HepG2 (cell line): Measurements from ENCODE around the gene RNF213. TPM values are rescaled to one million over a fixed set of nuclear protein-coding genes. Genes with fewer than 3 reads are reported as not detected.

Source experiments
- ATAC-seq: fragments of 200-7000 bp; cut with Tn5 transposase; 3 replicates; pipeline ENCODE4 v1.9.1; 2020; ENCODE audit warnings: mild to moderate bottlenecking, moderate library complexity
- BruUV-seq: library from RNA; stranded (reverse); fragments of 400-500 nt; replicated peaks from 2 replicates; lab custom pipeline; 2021; lab: Mats Ljungman, UMichigan
- CTCF ChIA-PET: fragments of 300-600 bp; formaldehyde crosslinking; extraction: SDS; loops from one replicate; lab custom pipeline; 2021; ENCODE audit warnings: low total read pairs, inconsistent platforms, low intra/inter-chr PET ratio; lab: Yijun Ruan, JAX
- POLR2A ChIA-PET: fragments of 350-600 bp; sonication (Branson Sonifier 250); formaldehyde crosslinking; loops from one replicate; lab custom pipeline; 2020; ENCODE audit warnings: antibody characterized with exemption, inconsistent platforms; lab: Yijun Ruan, JAX
- DNase-seq: peaks from one replicate; pipeline ENCODE4 v3.0.0-alpha.2; 2015; ENCODE audit warnings: low spot score
- FAIRE-seq: peaks from 3 replicates; lab custom pipeline; 2011; peaks lifted over from hg19 to GRCh38; lab: Jason Lieb, UNC
- H2AFZ ChIP-seq: one replicate; pipeline ENCODE4 v1.6.1; 2011; ENCODE audit warnings: low read length, inconsistent platforms
- H3K27ac ChIP-seq: fragments of 300-600 bp; 3 replicates; pipeline ENCODE4 v1.8.0; 2011; ENCODE audit warnings: mixed run types, mild to moderate bottlenecking, mixed read lengths, low read length, inconsistent platforms; ENCODE audit not compliant: insufficient read depth; ENCODE audit errors: extremely low read length
- H3K27me3 ChIP-seq, 2 experiments: fragments of 200-600 bp in 1 of 2; 2 replicates in 1 of 2; 3 replicates in 1 of 2; pipeline versions ENCODE4 v1.6.0 to v1.8.0; 2011; ENCODE audit warnings: low read length in 2 of 2, mild to moderate bottlenecking in 2 of 2, moderate library complexity in 2 of 2, inconsistent platforms in 1 of 2; ENCODE audit not compliant: insufficient read depth in 2 of 2, control insufficient read depth in 1 of 2
- H3K36me3 ChIP-seq, 2 experiments: fragments of 200-600 bp in 1 of 2; replicated peaks in 1 of 2; 2 replicates in 1 of 2; 3 replicates in 1 of 2; pipeline versions ENCODE4 v1.5.1 to v1.8.0; 2011; ENCODE audit warnings: low read length in 2 of 2, inconsistent platforms in 1 of 2; ENCODE audit not compliant: insufficient read depth in 2 of 2, control insufficient read depth in 1 of 2
- H3K4me1 ChIP-seq: 2 replicates; pipeline ENCODE4 v1.5.1; 2012; ENCODE audit warnings: low read length, inconsistent platforms; ENCODE audit not compliant: insufficient read depth
- H3K4me2 ChIP-seq: 2 replicates; pipeline ENCODE4 v1.6.0; 2011; ENCODE audit warnings: low read depth, low read length, inconsistent platforms
- H3K4me3 ChIP-seq, 3 experiments: fragments of 200-600 bp in 1 of 3; sonication (generic), shearing (Covaris generic) in 1 of 3; replicated peaks in 1 of 3; 2 replicates each; pipeline ENCODE4 v1.5.1; 2011 to 2016; ENCODE audit warnings: low read length in 3 of 3, inconsistent platforms in 2 of 3, low read depth in 2 of 3, mild to moderate bottlenecking in 2 of 3, control low read depth in 1 of 3, mixed read lengths in 1 of 3; ENCODE audit not compliant: insufficient read depth in 1 of 3
- H3K79me2 ChIP-seq: one replicate; pipeline ENCODE4 v1.6.1; 2011; ENCODE audit warnings: low read length, inconsistent platforms; ENCODE audit not compliant: insufficient read depth
- H3K9ac ChIP-seq: 2 replicates; pipeline ENCODE4 v1.6.0; 2011; ENCODE audit warnings: mild to moderate bottlenecking, low read depth, low read length, inconsistent platforms; ENCODE audit not compliant: insufficient read depth
- H3K9me3 ChIP-seq: 2 replicates; pipeline ENCODE4 v1.5.1; 2012; ENCODE audit warnings: mild to moderate bottlenecking, low read length
- H4K20me1 ChIP-seq: 2 replicates; pipeline ENCODE4 v1.6.0; 2011; ENCODE audit warnings: inconsistent platforms, mild to moderate bottlenecking, low read length, moderate library complexity; ENCODE audit not compliant: insufficient read depth
- AGO2 ChIP-seq: fragments of 200-400 bp; formaldehyde crosslinking; optimal IDR thresholded peaks from 2 replicates; pipeline ENCODE3; 2017; ENCODE audit warnings: mild to moderate bottlenecking, low read depth, low read length, moderate library complexity
- ATF5 ChIP-seq: sonication (generic); formaldehyde crosslinking; IDR thresholded peaks from 2 replicates; pipeline ENCODE4 v1.4.0; 2020; ENCODE audit warnings: mild to moderate bottlenecking, low read depth, missing genetic modification reagents
- CCDC6 ChIP-seq: sonication (generic); formaldehyde crosslinking; IDR thresholded peaks from 2 replicates; pipeline ENCODE4 v1.8.1; 2022; ENCODE audit warnings: mild to moderate bottlenecking, missing genetic modification reagents, moderate library complexity
- DMAP1 ChIP-seq: IDR thresholded peaks from 2 replicates; pipeline ENCODE4 v1.6.1; 2016
- FOSL1 ChIP-seq: sonication (generic); formaldehyde crosslinking; IDR thresholded peaks from 2 replicates; pipeline ENCODE4 v1.9.0; 2021; ENCODE audit warnings: missing genetic modification reagents, borderline replicate concordance
- FOXP1 ChIP-seq, 2 experiments: fragments of 450-650 bp in 1 of 2; IDR thresholded peaks; 2 replicates each; pipeline ENCODE4 v1.6.1; 2017 to 2018; ENCODE audit warnings: antibody characterized with exemption in 1 of 2
- HNRNPH1 ChIP-seq: fragments of 200-400 bp; formaldehyde crosslinking; optimal IDR thresholded peaks from 2 replicates; pipeline ENCODE3; 2017; ENCODE audit warnings: mild to moderate bottlenecking, low read depth, low read length
- ISX ChIP-seq: sonication (generic); formaldehyde crosslinking; conservative IDR thresholded peaks from 2 replicates; pipeline ENCODE4 v1.5.0; 2020; ENCODE audit warnings: missing genetic modification reagents
- NFRKB ChIP-seq: fragments of 450-650 bp; IDR thresholded peaks from 2 replicates; pipeline ENCODE4 v1.6.1; 2017
- PHF8 ChIP-seq: sonication (generic); formaldehyde crosslinking; IDR thresholded peaks from 2 replicates; pipeline ENCODE4 v1.5.0; 2020; ENCODE audit warnings: missing genetic modification reagents
- POGK ChIP-seq: sonication (generic); formaldehyde crosslinking; conservative IDR thresholded peaks from 2 replicates; pipeline ENCODE4 v1.8.0; 2022; ENCODE audit warnings: mild to moderate bottlenecking, moderate library complexity, missing genetic modification reagents
- PPARG ChIP-seq: conservative IDR thresholded peaks from 2 replicates; pipeline ENCODE4 v1.6.1; 2016; ENCODE audit warnings: missing biosample characterization, missing genetic modification reagents
- PRDM10 ChIP-seq: sonication (generic); formaldehyde crosslinking; IDR thresholded peaks from 2 replicates; pipeline ENCODE4 v1.4.0; 2020; ENCODE audit warnings: low read depth, missing genetic modification reagents
- ZNF598 ChIP-seq: sonication (generic); formaldehyde crosslinking; IDR thresholded peaks from 2 replicates; pipeline ENCODE4 v1.5.1; 2020; ENCODE audit warnings: mild to moderate bottlenecking, missing genetic modification reagents, borderline replicate concordance
- WGBS: methylation state at CpG from one replicate; pipeline ENCODE4 v1.1.6; 2017; ENCODE audit warnings: low lambda C conversion rate; 5-methylcytosine and 5-hydroxymethylcytosine counted together
- in situ Hi-C: cut with HindIII; loops from 2 replicates; pipeline ENCODE4 v1.10.0; 2017; ENCODE audit warnings: low pct_unique_long_range_greater_than_20kb; ENCODE audit not compliant: extremely low pct_ligation_motif_present
- intact Hi-C: fragments of 100-400 bp; cut with micrococcal nuclease; formaldehyde crosslinking; loops from one replicate; pipeline ENCODE4 v1.10.0; 2022; ENCODE audit not compliant: unreplicated experiment
- polyA plus RNA-seq, 8 experiments: library from polyadenylated mRNA; depleted of rRNA in 3 of 8; stranded (reverse) in 7 of 8; unstranded in 1 of 8; fragments of >200 nt; fragmentation: Illumina TruSeq in 4 of 8; extraction: Trizol in 4 of 8; gene quantifications; 2 replicates each; pipeline versions ENCODE4 v1.2.1 to v1.2.3, GENCODE V29; 2011 to 2016; ENCODE audit warnings: low read depth in 4 of 8, missing spikeins in 1 of 8, mixed read lengths in 1 of 8; ENCODE audit not compliant: insufficient read depth in 1 of 8
- total RNA-seq, 5 experiments: library from RNA; depleted of rRNA; stranded (reverse); fragments of >200 nt; fragmentation: Illumina TruSeq; extraction: Trizol; gene quantifications; 2 replicates each; pipeline ENCODE4 v1.2.3, GENCODE V29; 2016; ENCODE audit warnings: low read depth in 1 of 5

Gene RNF213
- total and polyA plus RNA-seq, 2 of the 13 experiments (the other 11 are each of a cell fraction or from before 2014, with no cell fraction given) = 38.6 to 38.7 TPM

- Histone ChIP-seq H3K4me3 (no peak overlapping the region), H3K36me3 (peaks cover 3 to 4% of the 10 kb centered on the region in 2 experiments; a peak in 1 of 5 replicates), H3K9ac (no peak overlapping the region), H3K4me1 (peaks cover 10% of the 10 kb centered on the region), H2AFZ (no peak overlapping the region), H3K27me3 (no peaks in the 10 kb centered on the region), H3K79me2 (peaks cover 2% of the 10 kb centered on the region), H4K20me1 (no peaks in the 10 kb centered on the region), H3K4me2 (no peak overlapping the region), H3K27ac (no peak overlapping the region), H3K9me3 (no peaks in the 10 kb centered on the region)
- POLR2A ChIA-PET = interaction anchor here (1.5 kb wide), 1 partner anchor 38 kb away, joined by 6 read pairs; no protein-coding TSS in a partner anchor
- no TSS peak for BruUV-seq
- no peak for DNase-seq
- CTCF ChIA-PET = no interaction called here
- no peak for TF ChIP-seq NFRKB
- no peak for TF ChIP-seq PHF8 (CRISPR knock-in tag)
- TF ChIP-seq AGO2 = peak; percentile 53
- no peak for TF ChIP-seq CCDC6 (CRISPR knock-in tag)
- no peak for TF ChIP-seq FOSL1 (CRISPR knock-in tag)
- no peak for TF ChIP-seq ZNF598
- TF ChIP-seq ATF5 (CRISPR knock-in tag) = no peak
- FAIRE-seq = no peak
- in situ Hi-C loops = no loop called here
- intact Hi-C loops = no loop called here
- 100% methylated on average over 5 of the region's 6 CpGs for WGBS
- ATAC-seq = no peak
Observed at GRCh38 chr17:80225230-80225629, 35.4 kb upstream of the RNF213 start.

DNA sequence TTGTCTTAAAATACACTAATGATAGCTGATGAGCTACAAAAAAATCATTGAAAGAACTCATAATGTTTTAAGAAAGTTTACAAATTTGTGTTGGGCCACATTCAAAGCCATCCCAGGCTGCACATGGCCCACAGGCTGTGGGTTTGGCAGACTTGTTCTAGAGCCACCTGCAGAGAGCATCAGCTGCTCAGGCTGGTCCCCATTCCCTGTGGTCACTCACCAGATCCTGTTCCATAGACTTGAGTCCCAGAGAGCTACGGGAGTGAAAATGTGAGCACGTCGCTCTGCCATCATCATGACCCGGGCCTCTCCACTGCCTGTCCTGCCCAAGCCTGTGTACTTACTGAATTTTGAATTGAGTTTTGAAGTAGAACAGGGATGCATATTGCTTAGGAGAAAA, 33.5 kb upstream of the RNF213 start:
- H3K9ac ChIP-seq = no peak overlapping the region
- no peaks in the 10 kb centered on the region for H3K27me3 ChIP-seq
- H3K9me3 ChIP-seq = peaks cover 2% of the 10 kb centered on the region; the same call in 1 of the 2 replicates
- no peak overlapping the region for H3K27ac ChIP-seq
- BruUV-seq = no TSS peak
- no peak for ATAC-seq
- no peak overlapping the region for H2AFZ ChIP-seq
- no peaks in the 10 kb centered on the region for H3K4me1 ChIP-seq
- no peak for DNase-seq
- no peak overlapping the region for H3K4me2 ChIP-seq
- POLR2A ChIA-PET = interaction anchor here (1.6 kb wide), 1 partner anchor 8 kb away, joined by 6 read pairs; no protein-coding TSS in a partner anchor
- no peaks in the 10 kb centered on the region for H4K20me1 ChIP-seq
- no peak for FAIRE-seq
- H3K79me2 ChIP-seq = no peaks in the 10 kb centered on the region
- H3K4me3 ChIP-seq = no peak overlapping the region
- peaks cover 2 to 4% of the 10 kb centered on the region in 2 experiments; a peak in 1 of 5 replicates for H3K36me3 ChIP-seq
- WGBS = 98% methylated on average over 4 of the region's 4 CpGs
- in situ Hi-C loops = no loop called here
- intact Hi-C loops = no loop called here
- CTCF ChIA-PET = no interaction called here
- TF ChIP-seq FOXP1 (IDR thresholded peaks at IDR 0.05) = no peak
- TF ChIP-seq FOXP1 (CRISPR knock-in tag; IDR thresholded peaks at IDR 0.05) = no peak
- no peak for TF ChIP-seq PRDM10 (CRISPR knock-in tag)
- no peak for TF ChIP-seq POGK (CRISPR knock-in tag)
- TF ChIP-seq PPARG (CRISPR knock-in tag) = no peak
- no peak for TF ChIP-seq ISX (CRISPR knock-in tag)
- TF ChIP-seq HNRNPH1 = no peak
- no peak for TF ChIP-seq DMAP1 (CRISPR knock-in tag)
